Thoracic aorta (tissue), 2 donors: Measurements from ENCODE around the gene PEX14. TPM values are rescaled to one million over a fixed set of nuclear protein-coding genes. Genes with fewer than 3 reads are reported as not detected.

ENCODE experiments used
- ATAC-seq: fragments of 150-250 bp; one replicate; pipeline ENCODE4 v1.8.0; 2017; ENCODE audit warnings: low read depth; ENCODE audit not compliant: insufficient number of reproducible peaks, low FRiP score
- DNase-seq: peaks from one replicate; pipeline ENCODE4 v3.0.0-alpha.2; 2020; ENCODE audit warnings: low spot score
- H3K27ac ChIP-seq, 2 donors: fragments of 200-600 bp; sonication (generic); 1 replicate in 1 of 2; 2 replicates in 1 of 2; pipeline ENCODE4 v1.5.1; 2016; ENCODE audit warnings: mild to moderate bottlenecking in 2 of 2, moderate library complexity in 2 of 2
- H3K27me3 ChIP-seq: fragments of 200-600 bp; sonication (generic); replicated peaks from 2 replicates; pipeline ENCODE4 v1.6.0; 2016; ENCODE audit warnings: mild to moderate bottlenecking; ENCODE audit not compliant: insufficient read depth
- H3K36me3 ChIP-seq: fragments of 200-600 bp; sonication (generic); one replicate; pipeline ENCODE4 v1.5.1; 2016
- H3K4me1 ChIP-seq, 2 donors: fragments of 200-600 bp; sonication (generic); 1 replicate in 1 of 2; 2 replicates in 1 of 2; pipeline versions ENCODE4 v1.5.1 to v1.6.0; 2016; ENCODE audit warnings: low read depth in 2 of 2, mild to moderate bottlenecking in 1 of 2; ENCODE audit not compliant: control insufficient read depth in 1 of 2
- H3K4me3 ChIP-seq: fragments of 200-600 bp; sonication (generic); 2 replicates; pipeline ENCODE4 v1.5.1; 2016; ENCODE audit warnings: mild to moderate bottlenecking
- H3K9me3 ChIP-seq: fragments of 200-600 bp; sonication (generic); 2 replicates; pipeline ENCODE4 v1.5.1; 2016
- total RNA-seq, 2 donors: library from RNA; depleted of rRNA; stranded (reverse); fragments of >200 nt; gene quantifications; one replicate each; pipeline versions ENCODE4 v1.1.0 to v1.2.3, GENCODE V29; 2016
- TF ChIP-seq, protein P1 (sequence below): fragments of 200-600 bp; sonication (generic); IDR thresholded peaks from one replicate; pipeline ENCODE4 v1.5.1; 2019; ENCODE audit warnings: antibody characterized with exemption

PEX14 gene
- total RNA-seq, 2 donors from 2014 or later = 11.5 to 22.6 TPM

DNA sequence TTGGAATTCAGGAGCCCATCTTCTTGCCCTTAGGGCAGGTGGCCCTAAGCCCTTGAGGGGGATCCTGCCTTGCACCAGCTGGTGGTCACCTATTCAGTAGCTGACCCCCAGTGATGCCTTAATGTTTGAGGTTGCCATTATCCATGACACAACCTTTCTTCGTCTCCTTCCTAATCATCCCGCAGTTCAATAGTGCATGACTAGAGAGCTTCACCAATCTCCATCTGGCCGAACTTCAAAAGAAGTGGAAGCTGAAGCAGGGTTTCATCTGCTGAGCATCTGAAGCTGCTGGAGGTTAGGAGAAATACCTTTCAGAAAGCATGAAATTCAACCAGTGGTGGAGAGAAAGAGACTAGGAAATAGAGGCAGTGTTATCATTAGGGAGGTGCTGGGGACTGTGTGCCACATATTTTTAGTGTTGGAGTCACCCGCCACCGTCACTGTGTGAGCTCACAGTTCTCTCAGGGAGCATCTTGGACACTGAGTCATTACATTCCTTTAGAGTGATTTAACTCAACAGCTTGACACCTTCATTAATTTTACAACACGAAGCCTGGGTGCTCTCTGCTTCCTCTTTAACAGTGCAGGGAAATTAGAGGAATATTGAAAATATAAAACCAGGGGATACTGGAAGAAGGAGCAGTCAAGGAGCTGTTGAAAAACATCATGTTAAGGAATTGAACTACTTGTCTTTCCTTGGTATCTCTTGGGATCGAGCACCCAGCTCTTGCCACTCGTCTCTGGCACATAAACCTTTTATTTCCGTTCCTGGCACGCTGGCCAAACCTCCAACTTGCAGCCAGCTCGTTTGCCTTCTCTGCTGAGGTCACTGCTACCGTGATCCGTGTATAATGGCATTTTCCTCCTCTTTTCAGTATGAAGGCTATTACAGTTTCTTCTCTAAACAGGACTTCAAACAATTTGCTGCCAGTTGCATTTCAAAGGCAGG, 53.6 kb downstream of the PEX14 start:
- Histone ChIP-seq H3K27ac (peak overlapping the region; percentile 71 to 87), H3K4me3 (peak overlapping the region; percentile 12), H3K4me1 (peaks cover 26 to 37% of the 10 kb centered on the region in 2 donors), H3K9me3 (no peaks in the 10 kb centered on the region), H3K36me3 (no peaks in the 10 kb centered on the region), H3K27me3 (no peaks in the 10 kb centered on the region)
- ATAC-seq (peak; percentile 77), DNase-seq (peak; percentile 57)
- TF ChIP-seq, protein P1, sequence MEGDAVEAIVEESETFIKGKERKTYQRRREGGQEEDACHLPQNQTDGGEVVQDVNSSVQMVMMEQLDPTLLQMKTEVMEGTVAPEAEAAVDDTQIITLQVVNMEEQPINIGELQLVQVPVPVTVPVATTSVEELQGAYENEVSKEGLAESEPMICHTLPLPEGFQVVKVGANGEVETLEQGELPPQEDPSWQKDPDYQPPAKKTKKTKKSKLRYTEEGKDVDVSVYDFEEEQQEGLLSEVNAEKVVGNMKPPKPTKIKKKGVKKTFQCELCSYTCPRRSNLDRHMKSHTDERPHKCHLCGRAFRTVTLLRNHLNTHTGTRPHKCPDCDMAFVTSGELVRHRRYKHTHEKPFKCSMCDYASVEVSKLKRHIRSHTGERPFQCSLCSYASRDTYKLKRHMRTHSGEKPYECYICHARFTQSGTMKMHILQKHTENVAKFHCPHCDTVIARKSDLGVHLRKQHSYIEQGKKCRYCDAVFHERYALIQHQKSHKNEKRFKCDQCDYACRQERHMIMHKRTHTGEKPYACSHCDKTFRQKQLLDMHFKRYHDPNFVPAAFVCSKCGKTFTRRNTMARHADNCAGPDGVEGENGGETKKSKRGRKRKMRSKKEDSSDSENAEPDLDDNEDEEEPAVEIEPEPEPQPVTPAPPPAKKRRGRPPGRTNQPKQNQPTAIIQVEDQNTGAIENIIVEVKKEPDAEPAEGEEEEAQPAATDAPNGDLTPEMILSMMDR = no peak

DNA sequence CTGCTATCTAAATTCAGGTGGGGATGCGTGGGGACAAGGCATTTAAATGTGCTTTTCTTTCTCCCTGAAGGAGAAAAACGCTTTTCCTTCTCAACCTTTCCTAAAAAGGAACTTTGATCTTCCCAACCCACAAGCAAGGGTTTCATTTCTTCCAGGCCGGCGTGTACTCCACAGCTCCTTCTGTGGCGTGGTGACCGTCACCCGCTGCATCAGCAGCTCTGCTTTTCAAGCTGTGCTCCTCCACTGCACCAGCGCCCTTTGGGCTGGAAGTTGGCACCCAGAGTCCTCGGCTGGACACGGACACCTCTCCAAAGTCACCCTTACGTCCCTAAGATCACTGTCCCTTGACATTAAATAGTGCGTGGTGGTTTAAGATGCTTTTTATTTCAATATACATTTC, 54.3 kb downstream of the PEX14 start:
- DNase-seq = no peak
- H3K9me3 ChIP-seq = no peaks in the 10 kb centered on the region
- H3K4me3 ChIP-seq = peak overlapping the region; percentile 12
- TF ChIP-seq, protein P1 = no peak
- H3K36me3 ChIP-seq = no peaks in the 10 kb centered on the region
- H3K4me1 ChIP-seq = peaks cover 26 to 37% of the 10 kb centered on the region in 2 donors
- H3K27me3 ChIP-seq = no peaks in the 10 kb centered on the region
- H3K27ac ChIP-seq = peak overlapping the region; percentile 71 to 87
- ATAC-seq = no peak

DNA sequence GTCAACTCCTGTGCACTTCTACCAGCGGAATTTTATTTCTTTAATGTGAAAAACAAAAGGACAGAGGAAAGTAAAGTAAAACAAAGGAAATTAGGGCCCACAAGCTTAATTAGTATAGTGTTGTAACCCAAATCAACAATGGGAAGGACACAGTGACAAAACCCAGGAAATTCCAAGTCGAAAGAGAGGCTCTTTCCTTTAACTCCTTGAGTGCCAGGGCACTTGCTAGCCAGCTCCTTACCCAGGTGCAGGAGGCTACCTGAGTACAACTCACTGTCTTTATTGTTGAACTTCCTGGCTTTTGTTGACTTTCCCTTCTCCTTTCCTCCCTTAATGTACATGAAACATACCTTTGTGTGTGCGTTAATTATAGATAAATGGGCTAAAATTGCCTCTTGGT, 55.0 kb downstream of the PEX14 start:
- Histone ChIP-seq H3K9me3 (no peaks in the 10 kb centered on the region), H3K4me1 (peaks cover 26 to 37% of the 10 kb centered on the region in 2 donors), H3K27me3 (no peaks in the 10 kb centered on the region), H3K27ac (peak overlapping the region in 1 of 2 donors; percentile 87), H3K4me3 (no peak overlapping the region), H3K36me3 (no peaks in the 10 kb centered on the region)
- TF ChIP-seq, protein P1 = no peak
- ATAC-seq = no peak
- DNase-seq = no peak

DNA sequence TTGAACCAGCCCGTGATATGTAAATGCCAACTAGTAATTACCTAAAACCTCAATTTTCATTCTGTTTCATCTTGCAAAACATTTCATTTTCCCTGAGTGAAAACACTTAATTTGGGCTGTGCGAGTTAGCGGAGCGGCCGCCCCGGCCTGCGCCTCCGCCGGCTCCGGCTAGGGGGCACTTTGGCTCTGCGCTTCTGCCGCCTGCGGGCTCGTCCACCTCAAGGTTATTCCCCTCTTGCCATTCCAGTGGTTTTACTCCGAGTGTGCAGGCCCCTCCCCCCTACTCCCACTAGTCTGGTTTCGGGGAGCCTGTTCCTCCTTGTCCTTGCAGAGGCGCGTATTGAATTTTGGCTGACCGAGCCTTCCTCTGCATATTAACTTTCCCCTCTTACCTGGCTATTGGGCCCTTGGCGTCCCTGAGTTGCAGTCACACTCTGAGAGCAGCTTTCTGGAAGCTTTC, 55.6 kb downstream of the PEX14 start:
- ATAC-seq (no peak), DNase-seq (no peak)
- Histone ChIP-seq H3K27ac (peak overlapping the region; percentile 1 to 87), H3K4me3 (peak overlapping the region; percentile 45), H3K27me3 (no peaks in the 10 kb centered on the region), H3K4me1 (peaks cover 26 to 37% of the 10 kb centered on the region in 2 donors), H3K36me3 (no peaks in the 10 kb centered on the region), H3K9me3 (no peaks in the 10 kb centered on the region)
- TF ChIP-seq, protein P1 = peak; percentile 55

DNA sequence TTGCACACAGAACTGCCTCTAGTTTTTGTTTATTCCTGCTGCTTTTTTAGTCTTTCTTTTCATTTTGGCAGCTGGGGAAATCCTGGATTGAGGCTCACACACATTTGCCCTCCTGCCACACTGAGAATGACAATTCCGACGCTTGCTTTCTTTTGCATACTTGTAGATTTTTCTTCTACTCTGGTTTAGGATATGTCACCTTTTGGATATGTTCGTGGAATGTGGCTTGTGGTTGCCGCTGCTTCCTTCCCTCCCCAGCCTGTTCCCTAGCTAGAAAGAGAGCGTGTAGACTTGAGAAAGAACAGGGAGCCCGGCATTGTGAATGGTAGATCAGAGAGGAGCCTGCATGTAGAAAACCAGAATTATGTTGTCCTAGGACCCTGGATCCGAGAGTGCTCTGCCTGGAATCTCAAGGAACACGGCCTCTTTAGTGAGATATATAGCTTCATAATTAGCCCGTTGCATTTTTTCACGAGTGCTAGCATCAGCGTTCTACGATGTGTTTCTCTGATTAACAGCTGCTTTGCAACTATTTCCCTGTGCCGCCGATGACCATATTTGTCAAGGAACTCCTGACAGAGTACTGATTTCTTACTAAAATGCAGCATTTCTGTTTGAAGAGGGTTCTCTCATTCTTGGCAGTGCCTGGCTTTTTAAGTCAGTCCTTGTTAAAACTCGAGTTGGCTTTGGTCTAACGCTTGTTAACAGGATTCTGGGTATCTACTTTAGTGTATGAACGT, 56.2 kb downstream of the PEX14 start:
- peak overlapping the region; percentile 1 to 87 for H3K27ac ChIP-seq
- ATAC-seq = no peak
- H3K4me1 ChIP-seq = peaks cover 26 to 37% of the 10 kb centered on the region in 2 donors
- DNase-seq = no peak
- H3K9me3 ChIP-seq = no peaks in the 10 kb centered on the region
- TF ChIP-seq, protein P1 = no peak
- H3K36me3 ChIP-seq = no peaks in the 10 kb centered on the region
- H3K27me3 ChIP-seq = no peaks in the 10 kb centered on the region
- peak overlapping the region; percentile 45 for H3K4me3 ChIP-seq
